GM12878 (cell line): Measurements from ENCODE around the gene EIF3D. TPM values are rescaled to one million over a fixed set of nuclear protein-coding genes. Genes with fewer than 3 reads are reported as not detected.

Experiments
- ATAC-seq: fragments of 200-7000 bp; cut with Tn5 transposase; 3 replicates; pipeline ENCODE4 v1.9.1; 2020; ENCODE audit warnings: mild to moderate bottlenecking, moderate library complexity
- BruUV-seq: library from RNA; stranded (reverse); fragments of 400-500 nt; replicated peaks from 2 replicates; lab custom pipeline; 2021; lab: Mats Ljungman, UMichigan
- CTCF ChIA-PET: fragments of 300-600 bp; sonication (Branson Sonifier 250); formaldehyde crosslinking; extraction: SDS; loops from one replicate; lab custom pipeline; 2021; ENCODE audit warnings: inconsistent platforms; lab: Yijun Ruan, JAX
- POLR2A ChIA-PET: fragments of 350-600 bp; formaldehyde crosslinking; extraction: SDS; loops from one replicate; lab custom pipeline; 2021; ENCODE audit warnings: inconsistent platforms; lab: Charles Lee
- RAD21 ChIA-PET: fragments of 300-600 bp; sonication (Branson Sonifier 250); formaldehyde crosslinking; loops from one replicate; lab custom pipeline; 2023; ENCODE audit warnings: antibody characterized with exemption; ENCODE audit not compliant: unreplicated experiment; lab: Charles Lee
- SMC1A ChIA-PET: fragments of 300-600 bp; sonication (Branson Sonifier 250); formaldehyde crosslinking; loops from one replicate; lab custom pipeline; 2023; ENCODE audit not compliant: unreplicated experiment, uncharacterized antibody; lab: Charles Lee
- DNase-seq: peaks from one replicate; pipeline ENCODE4 v3.0.0-alpha.2; 2011; ENCODE audit warnings: low read depth, low spot score
- FAIRE-seq: peaks from 3 replicates; lab custom pipeline; 2011; peaks lifted over from hg19 to GRCh38; lab: Jason Lieb, UNC
- H2AFZ ChIP-seq: 2 replicates; pipeline ENCODE4 v1.6.0; 2011; ENCODE audit warnings: low read depth, low read length, control low read depth; ENCODE audit not compliant: control insufficient read depth
- H3K27ac ChIP-seq: 2 replicates; pipeline ENCODE4 v1.5.1; 2011; ENCODE audit warnings: control low read depth; ENCODE audit not compliant: control insufficient read depth, insufficient read depth
- H3K27me3 ChIP-seq, 2 experiments: replicated peaks in 1 of 2; 2 replicates each; pipeline versions ENCODE4 v1.6.0 to v1.6.1; 2011; ENCODE audit warnings: low read length in 1 of 2; ENCODE audit not compliant: control insufficient read depth in 2 of 2, insufficient read depth in 2 of 2
- H3K36me3 ChIP-seq, 2 experiments: 2 replicates each; pipeline ENCODE4 v1.5.1; 2011; ENCODE audit warnings: low read length in 1 of 2; ENCODE audit not compliant: control insufficient read depth in 2 of 2, insufficient read depth in 2 of 2
- H3K4me1 ChIP-seq: 2 replicates; pipeline ENCODE4 v1.6.1; 2011; ENCODE audit warnings: mild to moderate bottlenecking, low read length, moderate library complexity, mixed read lengths; ENCODE audit not compliant: control insufficient read depth, insufficient read depth
- H3K4me2 ChIP-seq: 2 replicates; pipeline ENCODE4 v1.6.0; 2011; ENCODE audit warnings: control low read depth; ENCODE audit not compliant: control insufficient read depth, insufficient read depth
- H3K4me3 ChIP-seq: fragments of 200-600 bp; sonication (generic); 2 replicates; pipeline ENCODE4 v1.5.1; 2016
- H3K79me2 ChIP-seq: 2 replicates; pipeline ENCODE4 v1.6.0; 2011; ENCODE audit warnings: low read length; ENCODE audit not compliant: control insufficient read depth, insufficient read depth
- H3K9ac ChIP-seq: 2 replicates; pipeline ENCODE4 v1.8.0; 2011; ENCODE audit warnings: low read length, control low read depth, mixed read lengths; ENCODE audit not compliant: control insufficient read depth, insufficient read depth
- H3K9me3 ChIP-seq: replicated peaks from 3 replicates; pipeline ENCODE4 v1.5.1; 2011; ENCODE audit warnings: mild to moderate bottlenecking, low read length; ENCODE audit not compliant: control insufficient read depth, insufficient read depth
- H4K20me1 ChIP-seq: 2 replicates; pipeline ENCODE4 v1.6.0; 2011; ENCODE audit not compliant: control insufficient read depth, insufficient read depth
- ATF3 ChIP-seq: IDR thresholded peaks from 2 replicates; pipeline ENCODE4 v1.6.1; 2011; ENCODE audit warnings: low read depth, mild to moderate bottlenecking, low read length, moderate library complexity, borderline replicate concordance; ENCODE audit errors: extremely low read depth
- BCL3 ChIP-seq: IDR thresholded peaks from 2 replicates; pipeline ENCODE4 v1.6.1; 2011; ENCODE audit warnings: borderline replicate concordance, low read depth, mild to moderate bottlenecking, moderate library complexity, low read length; ENCODE audit not compliant: insufficient read depth, poor library complexity, severe bottlenecking
- CBX5 ChIP-seq: sonication (generic); IDR thresholded peaks from 2 replicates; pipeline ENCODE4 v1.6.1; 2016; ENCODE audit warnings: low read depth, moderate library complexity, mild to moderate bottlenecking, inconsistent platforms
- E4F1 ChIP-seq: fragments of 450-650 bp; IDR thresholded peaks from 2 replicates; pipeline ENCODE4 v1.6.1; 2018; ENCODE audit warnings: borderline replicate concordance, mild to moderate bottlenecking; ENCODE audit not compliant: partially characterized antibody
- JUND ChIP-seq: IDR thresholded peaks from 2 replicates; pipeline ENCODE4 v1.6.1; 2012; ENCODE audit warnings: low read depth, mild to moderate bottlenecking, low read length, improper control_type of control experiment, moderate library complexity
- NBN ChIP-seq: fragments of 450-650 bp; IDR thresholded peaks from 2 replicates; pipeline ENCODE4 v1.6.1; 2016
- NR2C1 ChIP-seq: fragments of 450-650 bp; IDR thresholded peaks from 2 replicates; pipeline ENCODE4 v1.6.1; 2017; ENCODE audit warnings: antibody characterized with exemption, mild to moderate bottlenecking, moderate library complexity
- PML ChIP-seq: IDR thresholded peaks from 2 replicates; pipeline ENCODE4 v1.6.1; 2012; ENCODE audit warnings: low read length, inconsistent platforms
- POLR2A ChIP-seq: IDR thresholded peaks from 2 replicates; pipeline ENCODE4 v1.6.1; 2011; ENCODE audit warnings: low read depth, mild to moderate bottlenecking, low read length
- RAD21 ChIP-seq: IDR thresholded peaks from 2 replicates; pipeline ENCODE4 v1.6.1; 2011; ENCODE audit warnings: mild to moderate bottlenecking, low read depth, low read length, moderate library complexity; ENCODE audit not compliant: insufficient read depth
- SMAD5 ChIP-seq: IDR thresholded peaks from 2 replicates; pipeline ENCODE4 v1.6.1; 2016; ENCODE audit warnings: antibody characterized with exemption, low read depth
- ZNF687 ChIP-seq: fragments of 450-650 bp; IDR thresholded peaks from 2 replicates; pipeline ENCODE4 v1.6.1; 2017; ENCODE audit warnings: mild to moderate bottlenecking, moderate library complexity
- ZZZ3 ChIP-seq: IDR thresholded peaks from 2 replicates; pipeline ENCODE4 v1.6.1; 2011; ENCODE audit warnings: low read depth; ENCODE audit not compliant: control insufficient read depth, insufficient read length
- WGBS: methylation state at CpG from one replicate; pipeline ENCODE4 v1.1.6; 2016; ENCODE audit warnings: low lambda C conversion rate; ENCODE audit not compliant: insufficient replicate concordance, insufficient coverage; ENCODE audit errors: missing lambda C conversion rate; 5-methylcytosine and 5-hydroxymethylcytosine counted together
- in situ Hi-C: fragments of 300-500 bp; cut with MboI; formaldehyde crosslinking; loops from 9 replicates; pipeline ENCODE4 v1.14.3; 2018; ENCODE audit warnings: mixed read lengths
- intact Hi-C: fragments of 100-400 bp; cut with micrococcal nuclease; formaldehyde crosslinking; loops from one replicate; pipeline ENCODE4 v1.14.2; 2022; ENCODE audit not compliant: unreplicated experiment
- polyA plus RNA-seq, 11 experiments: library from polyadenylated mRNA; depleted of rRNA in 4 of 11; unstranded in 6 of 11; stranded (reverse) in 5 of 11; fragments of >200 nt; fragmentation: Nextera tagmentation in 4 of 11; fragmentation: Illumina TruSeq in 1 of 11; extraction: Ambion mirVana in 4 of 11; extraction: Trizol in 1 of 11; gene quantifications; 1 replicate in 1 of 11; 2 replicates in 10 of 11; pipeline versions ENCODE4 v1.2.1 to v1.2.3, GENCODE V29; 2011 to 2016; ENCODE audit warnings: inconsistent platforms in 2 of 11, missing spikeins in 2 of 11, low read depth in 1 of 11
- total RNA-seq, 4 experiments: library from RNA; depleted of rRNA in 3 of 4; stranded (reverse); fragments of >200 nt in 3 of 4; fragmentation: Illumina TruSeq in 1 of 4; extraction: Trizol in 1 of 4; gene quantifications; 2 replicates each; pipeline versions ENCODE4 v1.2.1 to v1.2.3, GENCODE V29; 2013 to 2021
- TF ChIP-seq, protein P1 (sequence below): IDR thresholded peaks from 2 replicates; pipeline ENCODE4 v1.6.1; 2011; ENCODE audit warnings: borderline replicate concordance, low read depth, mild to moderate bottlenecking, moderate library complexity, mixed read lengths, low read length; ENCODE audit not compliant: insufficient read depth; ENCODE audit errors: extremely low read length

EIF3D gene
- total and polyA plus RNA-seq, 10 of the 15 experiments (the other 5 are each of a cell fraction or from before 2014, with no cell fraction given) = 240 to 558 (median 420) TPM

DNA sequence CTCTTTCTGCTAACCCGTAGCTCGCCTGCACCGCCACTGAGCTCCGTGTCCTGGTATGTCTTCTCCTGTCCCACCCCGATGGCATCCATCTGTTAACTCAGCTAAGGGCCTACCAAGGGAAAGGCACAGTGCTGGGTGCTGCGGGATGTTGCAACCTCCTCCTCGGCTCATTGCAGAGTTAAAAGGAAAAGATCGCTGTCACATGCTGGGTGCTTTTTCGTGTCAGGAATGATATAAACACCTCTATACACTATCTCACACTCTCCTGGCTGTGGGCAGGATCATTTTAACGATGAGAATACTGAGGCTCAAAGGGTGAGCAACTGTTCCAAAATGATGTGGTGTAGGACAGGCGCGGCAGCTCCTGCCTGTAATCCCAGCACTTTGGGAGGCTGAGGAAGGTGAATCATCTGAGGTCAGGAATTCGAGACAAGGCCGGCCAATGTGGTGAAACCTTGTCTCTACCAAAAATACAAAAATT, 57.6 kb downstream of the EIF3D start:
- intact Hi-C loops = loop anchor here (5.0 kb wide), 1 partner anchor 84 kb away; the partner anchor contains the start of gene MYH9
- 93% methylated on average over 14 of the region's 14 CpGs for WGBS
- no peak for TF ChIP-seq ZZZ3
- TF ChIP-seq E4F1 = no peak
- no peak for TF ChIP-seq PML
- no peak for TF ChIP-seq SMAD5
- no peak for TF ChIP-seq JUND
- no peak for TF ChIP-seq CBX5
- TF ChIP-seq BCL3 = no peak
- TF ChIP-seq POLR2A = no peak
- TF ChIP-seq ATF3 = no peak
- no peak for TF ChIP-seq RAD21
- TF ChIP-seq, protein P1, sequence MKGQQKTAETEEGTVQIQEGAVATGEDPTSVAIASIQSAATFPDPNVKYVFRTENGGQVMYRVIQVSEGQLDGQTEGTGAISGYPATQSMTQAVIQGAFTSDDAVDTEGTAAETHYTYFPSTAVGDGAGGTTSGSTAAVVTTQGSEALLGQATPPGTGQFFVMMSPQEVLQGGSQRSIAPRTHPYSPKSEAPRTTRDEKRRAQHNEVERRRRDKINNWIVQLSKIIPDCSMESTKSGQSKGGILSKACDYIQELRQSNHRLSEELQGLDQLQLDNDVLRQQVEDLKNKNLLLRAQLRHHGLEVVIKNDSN = no peak
- TF ChIP-seq NBN = no peak
- TF ChIP-seq NR2C1 = no peak
- no peak for TF ChIP-seq ZNF687

More for the DNA sequence above, 57.6 kb downstream of the EIF3D start:
- H3K9ac ChIP-seq = no peak overlapping the region
- no TSS peak for BruUV-seq
- no peak overlapping the region for H3K4me2 ChIP-seq
- no peak overlapping the region for H3K27ac ChIP-seq
- H3K4me1 ChIP-seq = peaks cover 4% of the 10 kb centered on the region
- DNase-seq (no peak), ATAC-seq (no peak), FAIRE-seq (no peak)
- in situ Hi-C loops = no loop called here
- no peak overlapping the region for H2AFZ ChIP-seq
- ChIA-PET CTCF (interaction anchor here (0.8 to 8.5 kb wide), 33 partner anchors 10 to 276 kb away, joined by 3 to 125 read pairs (median 5); partner anchors contain the start of genes APOL2, FOXRED2 and TXN2), POLR2A (interaction anchor here (0.6 to 1.5 kb wide), 2 partner anchors 52 to 83 kb away, joined by 4 to 5 read pairs; partner anchors contain the start of gene MYH9), SMC1A (interaction anchor here (0.6 to 4.0 kb wide), 11 partner anchors 15 to 308 kb away, joined by 3 to 70 read pairs (median 4); no protein-coding TSS in a partner anchor), RAD21 (interaction anchor here (1.2 to 4.7 kb wide), 10 partner anchors 10 to 277 kb away, joined by 3 to 107 read pairs (median 8); partner anchors contain the start of genes MYH9 and TXN2)
- no peaks in the 10 kb centered on the region; the same call in 1 of the 2 replicates for H3K79me2 ChIP-seq
- H3K36me3 ChIP-seq = peaks cover 24 to 34% of the 10 kb centered on the region in 2 experiments
- no peaks in the 10 kb centered on the region for H3K27me3 ChIP-seq
- H3K4me3 ChIP-seq = no peak overlapping the region
- no peaks in the 10 kb centered on the region for H4K20me1 ChIP-seq
- no peaks in the 10 kb centered on the region for H3K9me3 ChIP-seq
